Measurements from ENCODE around the gene MPC1. TPM values are rescaled to one million over a fixed set of nuclear protein-coding genes. Genes with fewer than 3 reads are reported as not detected.

The MPC1 gene
- total RNA-seq, 2 experiments from 2014 or later, result 17.4 to 19.3 TPM

DNA sequence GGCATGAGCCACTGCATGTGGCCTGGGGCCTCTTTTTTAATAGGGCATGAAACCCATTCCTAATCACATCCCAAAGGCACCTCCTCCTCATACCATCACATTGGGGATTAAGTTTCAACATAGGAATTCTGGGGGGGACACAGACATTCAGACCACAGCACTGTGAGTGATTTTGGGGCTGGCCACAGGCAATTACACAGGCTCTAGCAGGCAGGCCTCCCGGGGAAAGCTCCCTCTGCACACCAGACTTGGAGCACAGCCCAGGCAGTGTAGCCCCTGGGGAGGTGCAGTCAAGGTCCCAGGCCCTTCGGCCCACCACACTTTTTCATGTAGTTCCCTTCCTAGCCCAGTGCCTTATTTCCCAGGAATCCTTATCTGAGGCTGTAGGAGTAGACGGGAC lies 45.9 kb downstream of the MPC1 start:
- Mint-ChIP-seq H3K4me3 (peak overlapping the region; percentile 2), H3K36me3 (ENCODE audit: low read depth) (peaks cover 39% of the 10 kb centered on the region), H3K9me3 (no peaks in the 10 kb centered on the region), H3K4me1 (ENCODE audit: low read depth) (peaks cover 7% of the 10 kb centered on the region), H3K27me3 (no peaks in the 10 kb centered on the region), H3K27ac (no peak overlapping the region)
- H3K36me3 ChIP-seq (ENCODE audit: insufficient read depth, low read length), result peaks cover 36% of the 10 kb centered on the region
- H3K27ac ChIP-seq (ENCODE audit: low read depth in 1 of 2, low read length in 2 of 2), result no peak overlapping the region
- H3K4me3 ChIP-seq (ENCODE audit: low read length), result no peak overlapping the region
- TF ChIP-seq, protein P1, sequence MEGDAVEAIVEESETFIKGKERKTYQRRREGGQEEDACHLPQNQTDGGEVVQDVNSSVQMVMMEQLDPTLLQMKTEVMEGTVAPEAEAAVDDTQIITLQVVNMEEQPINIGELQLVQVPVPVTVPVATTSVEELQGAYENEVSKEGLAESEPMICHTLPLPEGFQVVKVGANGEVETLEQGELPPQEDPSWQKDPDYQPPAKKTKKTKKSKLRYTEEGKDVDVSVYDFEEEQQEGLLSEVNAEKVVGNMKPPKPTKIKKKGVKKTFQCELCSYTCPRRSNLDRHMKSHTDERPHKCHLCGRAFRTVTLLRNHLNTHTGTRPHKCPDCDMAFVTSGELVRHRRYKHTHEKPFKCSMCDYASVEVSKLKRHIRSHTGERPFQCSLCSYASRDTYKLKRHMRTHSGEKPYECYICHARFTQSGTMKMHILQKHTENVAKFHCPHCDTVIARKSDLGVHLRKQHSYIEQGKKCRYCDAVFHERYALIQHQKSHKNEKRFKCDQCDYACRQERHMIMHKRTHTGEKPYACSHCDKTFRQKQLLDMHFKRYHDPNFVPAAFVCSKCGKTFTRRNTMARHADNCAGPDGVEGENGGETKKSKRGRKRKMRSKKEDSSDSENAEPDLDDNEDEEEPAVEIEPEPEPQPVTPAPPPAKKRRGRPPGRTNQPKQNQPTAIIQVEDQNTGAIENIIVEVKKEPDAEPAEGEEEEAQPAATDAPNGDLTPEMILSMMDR (IDR thresholded peaks at IDR 0.05), result no peak
- peaks cover 85% of the 10 kb centered on the region for H3K4me1 ChIP-seq (ENCODE audit: insufficient read depth, low read length)
- H3K27me3 ChIP-seq (ENCODE audit: control insufficient read depth in 1 of 2, insufficient read depth in 2 of 2, low read length in 2 of 2), result no peaks in the 10 kb centered on the region
- no peak for DNase-seq
- ChIA-PET POLR2A (no interaction called here), CTCF (no interaction called here)
- H3K9me3 ChIP-seq (ENCODE audit: control insufficient read depth in 1 of 2, insufficient read depth in 1 of 2, low read length in 2 of 2), result no peaks in the 10 kb centered on the region
- ATAC-seq (ENCODE audit: poor library complexity), result no peak
- intact Hi-C loops (cut with DNase I, micrococcal nuclease), result no loop called here

DNA sequence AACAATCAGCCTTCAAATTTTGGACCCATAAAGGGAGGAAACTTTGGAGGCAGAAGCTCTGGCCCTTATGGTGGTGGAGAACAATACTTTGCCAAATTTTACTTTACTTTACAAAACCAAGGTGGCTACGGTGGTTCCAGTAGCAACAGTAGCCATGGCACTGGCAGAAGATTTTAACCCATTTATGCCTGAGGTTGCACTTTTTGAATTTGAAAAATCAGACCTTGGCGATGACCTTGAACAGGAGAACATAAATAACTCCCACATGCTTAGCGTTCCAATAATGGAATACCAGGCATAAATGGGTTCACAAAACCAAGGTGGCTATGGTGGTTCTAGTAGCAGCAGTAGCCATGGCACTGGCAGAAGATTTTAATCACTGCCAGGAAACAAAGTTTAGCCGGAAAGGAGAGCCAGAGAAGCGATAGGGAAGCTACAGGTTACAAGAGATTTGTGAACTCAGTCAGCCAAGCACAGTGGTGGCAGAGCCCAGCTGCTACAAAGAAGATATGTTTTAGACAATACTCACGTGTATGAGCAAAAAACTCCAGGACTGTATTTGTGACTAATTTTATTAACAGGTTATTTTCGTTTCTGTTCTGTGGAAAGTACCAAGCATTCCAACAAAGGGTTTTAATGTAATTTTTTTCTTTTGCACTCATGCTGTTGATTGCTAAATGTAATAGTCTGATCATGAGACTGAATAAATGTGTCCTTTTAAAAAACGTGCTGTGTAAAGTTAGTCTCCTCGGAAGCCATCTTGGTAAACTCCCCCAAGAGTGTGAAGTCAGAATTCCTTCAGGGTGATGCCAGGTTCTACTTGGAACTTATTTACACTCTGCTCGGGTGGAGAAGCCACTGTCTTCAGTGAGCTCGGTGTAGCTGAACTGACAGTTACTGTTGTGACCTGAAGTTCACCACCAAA lies 47.1 kb downstream of the MPC1 start:
- Histone ChIP-seq H3K27ac (ENCODE audit: low read depth in 1 of 2, low read length in 2 of 2) (no peak overlapping the region), H3K4me1 (ENCODE audit: insufficient read depth, low read length) (peaks cover 77% of the 10 kb centered on the region), H3K9me3 (ENCODE audit: control insufficient read depth in 1 of 2, insufficient read depth in 1 of 2, low read length in 2 of 2) (no peaks in the 10 kb centered on the region), H3K36me3 (ENCODE audit: insufficient read depth, low read length) (peaks cover 34% of the 10 kb centered on the region), H3K4me3 (ENCODE audit: low read length) (no peak overlapping the region), H3K27me3 (ENCODE audit: control insufficient read depth in 1 of 2, insufficient read depth in 2 of 2, low read length in 2 of 2) (no peaks in the 10 kb centered on the region)
- Mint-ChIP-seq H3K27me3 (no peaks in the 10 kb centered on the region), H3K36me3 (ENCODE audit: low read depth) (peaks cover 35% of the 10 kb centered on the region), H3K9me3 (no peaks in the 10 kb centered on the region), H3K4me3 (no peak overlapping the region), H3K27ac (no peak overlapping the region), H3K4me1 (ENCODE audit: low read depth) (peaks cover 2% of the 10 kb centered on the region)
- POLR2A ChIA-PET, result no interaction called here
- intact Hi-C loops (cut with DNase I, micrococcal nuclease), result no loop called here
- TF ChIP-seq, protein P1 (IDR thresholded peaks at IDR 0.05), result no peak
- DNase-seq (no peak), ATAC-seq (ENCODE audit: poor library complexity) (no peak)
- CTCF ChIA-PET, result no interaction called here

DNA sequence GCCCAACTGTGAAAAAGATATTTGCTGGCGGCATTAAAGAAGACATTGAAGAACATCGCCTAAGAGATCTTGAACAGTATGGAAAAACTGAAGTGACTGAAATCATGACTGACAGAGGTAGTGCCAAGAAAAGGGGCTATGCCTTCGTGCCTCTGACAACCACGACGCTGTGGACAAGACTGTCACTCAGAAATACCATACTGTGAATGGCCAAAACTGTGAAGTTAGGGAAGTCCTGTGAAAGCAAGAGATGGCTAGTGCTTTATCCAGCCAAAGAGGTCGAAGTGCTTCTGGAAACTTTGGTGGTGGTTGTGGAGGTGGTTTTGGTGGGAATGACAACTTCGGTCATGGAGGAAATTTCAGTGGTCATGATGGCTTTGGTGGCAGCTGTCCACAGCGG lies 47.9 kb downstream of the MPC1 start:
- no peaks in the 10 kb centered on the region for H3K9me3 ChIP-seq (ENCODE audit: control insufficient read depth in 1 of 2, insufficient read depth in 1 of 2, low read length in 2 of 2)
- Mint-ChIP-seq H3K36me3 (ENCODE audit: low read depth) (peaks cover 35% of the 10 kb centered on the region), H3K9me3 (no peaks in the 10 kb centered on the region), H3K4me1 (ENCODE audit: low read depth) (peaks cover 4% of the 10 kb centered on the region), H3K27ac (peak overlapping the region; percentile 52), H3K4me3 (peak overlapping the region; percentile 36), H3K27me3 (no peaks in the 10 kb centered on the region)
- ChIA-PET CTCF (no interaction called here), POLR2A (interaction anchor here (1.5 kb wide), 1 partner anchor 43 kb away, joined by 3 read pairs; no protein-coding TSS in a partner anchor)
- peaks cover 70% of the 10 kb centered on the region for H3K4me1 ChIP-seq (ENCODE audit: insufficient read depth, low read length)
- TF ChIP-seq, protein P1 (IDR thresholded peaks at IDR 0.05), result no peak
- H3K4me3 ChIP-seq (ENCODE audit: low read length), result no peak overlapping the region
- H3K27ac ChIP-seq (ENCODE audit: low read depth in 1 of 2, low read length in 2 of 2), result no peak overlapping the region
- no peaks in the 10 kb centered on the region for H3K27me3 ChIP-seq (ENCODE audit: control insufficient read depth in 1 of 2, insufficient read depth in 2 of 2, low read length in 2 of 2)
- peaks cover 34% of the 10 kb centered on the region for H3K36me3 ChIP-seq (ENCODE audit: insufficient read depth, low read length)
- no peak for ATAC-seq (ENCODE audit: poor library complexity)
- intact Hi-C loops (cut with DNase I, micrococcal nuclease), result no loop called here
- DNase-seq, result no peak

Data from CD4-positive, alpha-beta T cell (primary cell).